Liver (tissue), 9 donors: ENCODE measurements around the gene TMEM154. TPM values are rescaled to one million over a fixed set of nuclear protein-coding genes. Genes with fewer than 3 reads are reported as not detected.

Experiments used
- DNase-seq: peaks from one replicate; pipeline ENCODE4 v3.0.0-alpha.2; 2017; ENCODE audit warnings: low spot score
- H3K27ac ChIP-seq, 2 donors: one replicate each; pipeline ENCODE4 v1.7.0; 2013; ENCODE audit warnings: inconsistent platforms in 2 of 2, low read length in 2 of 2, control low read depth in 1 of 2, low read depth in 1 of 2, mild to moderate bottlenecking in 1 of 2
- H3K27me3 ChIP-seq, 4 donors: one replicate each; pipeline versions ENCODE4 v1.6.1 to v1.7.0; 2013; ENCODE audit warnings: low read length in 3 of 4, inconsistent platforms in 1 of 4, mild to moderate bottlenecking in 1 of 4, moderate library complexity in 1 of 4; ENCODE audit not compliant: control insufficient read depth in 4 of 4, insufficient read depth in 4 of 4
- H3K36me3 ChIP-seq, 4 donors: one replicate each; pipeline versions ENCODE4 v1.6.1 to v1.7.0; 2013; ENCODE audit warnings: low read length in 3 of 4, mild to moderate bottlenecking in 3 of 4, low read depth in 1 of 4, moderate library complexity in 1 of 4; ENCODE audit not compliant: control insufficient read depth in 4 of 4, insufficient read depth in 3 of 4
- H3K4me1 ChIP-seq, 4 donors: one replicate each; pipeline versions ENCODE4 v1.6.1 to v1.7.0; 2013; ENCODE audit warnings: low read length in 3 of 4, mild to moderate bottlenecking in 3 of 4, moderate library complexity in 1 of 4; ENCODE audit not compliant: control insufficient read depth in 4 of 4, insufficient read depth in 4 of 4
- H3K4me3 ChIP-seq, 3 donors: one replicate each; pipeline versions ENCODE4 v1.6.1 to v1.7.0; 2013; ENCODE audit warnings: low read length in 3 of 3, control low read depth in 1 of 3, low read depth in 1 of 3, mild to moderate bottlenecking in 1 of 3
- H3K9ac ChIP-seq, 2 donors: one replicate each; pipeline ENCODE4 v1.7.0; 2013; ENCODE audit warnings: low read length in 2 of 2, mild to moderate bottlenecking in 2 of 2, moderate library complexity in 2 of 2, control low read depth in 1 of 2, low read depth in 1 of 2
- H3K9me3 ChIP-seq, 4 donors: one replicate each; pipeline versions ENCODE4 v1.6.1 to v1.7.0; 2013; ENCODE audit warnings: low read length in 3 of 4; ENCODE audit not compliant: control insufficient read depth in 4 of 4
- EGR1 ChIP-seq, 2 donors: IDR thresholded peaks; 2 replicates each; pipeline ENCODE4 v1.6.1; 2016 to 2018; ENCODE audit warnings: antibody characterized with exemption in 2 of 2, low read depth in 2 of 2
- FOXA1 ChIP-seq: IDR thresholded peaks from 2 replicates; pipeline ENCODE4 v1.6.1; 2016; ENCODE audit warnings: antibody characterized with exemption
- FOXA2 ChIP-seq: IDR thresholded peaks from 2 replicates; pipeline ENCODE4 v1.6.1; 2016; ENCODE audit warnings: antibody characterized with exemption
- GABPA ChIP-seq, 2 donors: IDR thresholded peaks in 1 of 2; conservative IDR thresholded peaks in 1 of 2; 2 replicates each; pipeline ENCODE4 v1.6.1; 2016; ENCODE audit warnings: antibody characterized with exemption in 2 of 2, mild to moderate bottlenecking in 1 of 2, moderate library complexity in 1 of 2
- HNF4A ChIP-seq, 2 donors: conservative IDR thresholded peaks; 2 replicates each; pipeline ENCODE4 v1.6.1; 2016; ENCODE audit warnings: antibody characterized with exemption in 2 of 2, mild to moderate bottlenecking in 2 of 2
- HNF4G ChIP-seq: IDR thresholded peaks from 2 replicates; pipeline ENCODE4 v1.6.1; 2016; ENCODE audit warnings: antibody characterized with exemption
- NR2F2 ChIP-seq: IDR thresholded peaks from 2 replicates; pipeline ENCODE4 v1.6.1; 2016; ENCODE audit warnings: antibody characterized with exemption
- RXRA ChIP-seq, 2 donors: IDR thresholded peaks; 2 replicates each; pipeline ENCODE4 v1.6.1; 2017 to 2018; ENCODE audit warnings: antibody characterized with exemption in 2 of 2, mild to moderate bottlenecking in 1 of 2
- SP1 ChIP-seq: IDR thresholded peaks from 2 replicates; pipeline ENCODE4 v1.6.1; 2018; ENCODE audit warnings: antibody characterized with exemption, mild to moderate bottlenecking
- TAF1 ChIP-seq: conservative IDR thresholded peaks from 2 replicates; pipeline ENCODE4 v1.6.1; 2016; ENCODE audit warnings: antibody characterized with exemption, mild to moderate bottlenecking
- YY1 ChIP-seq: IDR thresholded peaks from 2 replicates; pipeline ENCODE4 v1.6.1; 2016; ENCODE audit warnings: antibody characterized with exemption, mild to moderate bottlenecking
- WGBS: extraction: QIAGEN DNeasy Blood & Tissue Kit; methylation state at CpG from one replicate; pipeline ENCODE4 v1.1.7; 2013; 5-methylcytosine and 5-hydroxymethylcytosine counted together
- polyA plus RNA-seq, 2 donors: library from polyadenylated mRNA; stranded (reverse) in 1 of 2; unstranded in 1 of 2; fragments of 200-250 nt in 1 of 2; fragments of >200 nt in 1 of 2; fragmentation: Nextera tagmentation in 1 of 2; extraction: Ambion mirVana in 1 of 2; gene quantifications; one replicate each; pipeline versions ENCODE4 v1.2.1 to v1.2.3, GENCODE V29; 2013 to 2015
- total RNA-seq, 2 donors: library from RNA; depleted of rRNA; stranded (reverse); fragments of >200 nt; gene quantifications; one replicate each; pipeline ENCODE4 v1.2.3, GENCODE V29; 2014
- TF ChIP-seq, protein P1 (sequence below): fragments of 150-350 bp; IDR thresholded peaks from 2 replicates; pipeline ENCODE4 v1.5.1; 2017; ENCODE audit warnings: improper control_type of control experiment, low read depth, low read length; ENCODE audit not compliant: missing input control
- TF ChIP-seq, protein P2 (sequence below): IDR thresholded peaks from 2 replicates; pipeline ENCODE4 v1.6.1; 2016; ENCODE audit warnings: antibody characterized with exemption
- TF ChIP-seq, protein P3 (sequence below): IDR thresholded peaks from 2 replicates; pipeline ENCODE4 v1.6.1; 2016; ENCODE audit warnings: antibody characterized with exemption
- TF ChIP-seq, protein P4 (sequence below): IDR thresholded peaks from 2 replicates; pipeline ENCODE4 v1.6.1; 2016; ENCODE audit warnings: antibody characterized with exemption
- donor health status: healthy.
- donor health status: healthy.
- donor health status: healthy.
- donor health status: healthy.
- donor health status: healthy.

The TMEM154 gene
- total and polyA plus RNA-seq, 4 donors, result 0.32 to 4.4 (median 2.3) TPM

DNA sequence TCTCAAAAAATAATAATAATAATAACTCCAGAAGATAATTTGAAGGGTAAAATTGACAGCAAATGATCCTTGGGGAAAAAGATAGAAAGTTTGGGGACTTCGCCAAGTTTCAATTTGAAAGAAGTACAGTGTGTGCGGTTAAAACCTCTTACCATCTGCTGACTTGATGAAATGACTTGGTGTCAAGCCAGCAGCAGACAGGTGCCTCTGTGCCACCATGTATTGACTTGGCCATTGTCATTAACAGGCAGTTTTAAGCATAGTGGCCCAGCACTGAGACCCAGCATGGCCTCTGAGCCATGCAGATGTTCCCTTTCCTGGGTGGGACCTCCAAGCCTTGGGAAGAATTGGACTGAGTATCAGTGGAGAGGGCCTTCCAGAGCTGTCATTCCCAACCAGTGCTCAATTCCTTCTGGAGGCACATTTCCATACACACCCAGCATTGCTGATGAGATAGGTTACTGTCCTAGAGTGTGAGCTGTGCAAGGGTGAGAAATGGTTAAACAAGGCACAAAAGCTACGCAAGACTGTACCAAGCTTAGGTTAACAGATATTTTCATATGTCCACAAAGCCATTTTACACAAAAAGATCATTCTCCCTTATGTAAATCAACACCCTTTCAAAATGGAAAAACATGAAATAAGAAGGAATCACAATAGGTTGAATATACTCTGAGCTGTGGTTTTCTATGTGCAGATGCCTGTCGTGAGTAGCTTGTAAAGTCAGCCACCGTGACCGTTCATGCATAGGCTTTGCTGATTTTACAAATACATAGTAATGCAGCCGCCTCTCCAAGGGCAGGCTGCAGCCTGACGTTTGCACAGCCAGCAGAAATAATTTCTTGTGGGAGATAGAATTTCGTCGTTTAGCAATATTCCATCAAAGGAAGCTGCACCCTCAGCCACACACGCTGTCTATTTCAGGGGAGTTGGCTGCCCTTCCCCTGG lies 84.5 kb downstream of the TMEM154 start:
- DNase-seq, result no peak
- 79% methylated on average over 11 of the region's 11 CpGs for WGBS
- H3K36me3 ChIP-seq, result no peaks in the 10 kb centered on the region
- H3K4me1 ChIP-seq, result peaks cover 1 to 14% (median 3%) of the 10 kb centered on the region in 4 donors
- H3K27ac ChIP-seq, result no peak overlapping the region
- H3K9me3 ChIP-seq, result no peaks in the 10 kb centered on the region
- no peak overlapping the region for H3K9ac ChIP-seq
- no peaks in the 10 kb centered on the region for H3K27me3 ChIP-seq
- no peak for TF ChIP-seq RXRA (IDR thresholded peaks at IDR 0.05)
- TF ChIP-seq FOXA2, result no peak
- TF ChIP-seq, protein P1, sequence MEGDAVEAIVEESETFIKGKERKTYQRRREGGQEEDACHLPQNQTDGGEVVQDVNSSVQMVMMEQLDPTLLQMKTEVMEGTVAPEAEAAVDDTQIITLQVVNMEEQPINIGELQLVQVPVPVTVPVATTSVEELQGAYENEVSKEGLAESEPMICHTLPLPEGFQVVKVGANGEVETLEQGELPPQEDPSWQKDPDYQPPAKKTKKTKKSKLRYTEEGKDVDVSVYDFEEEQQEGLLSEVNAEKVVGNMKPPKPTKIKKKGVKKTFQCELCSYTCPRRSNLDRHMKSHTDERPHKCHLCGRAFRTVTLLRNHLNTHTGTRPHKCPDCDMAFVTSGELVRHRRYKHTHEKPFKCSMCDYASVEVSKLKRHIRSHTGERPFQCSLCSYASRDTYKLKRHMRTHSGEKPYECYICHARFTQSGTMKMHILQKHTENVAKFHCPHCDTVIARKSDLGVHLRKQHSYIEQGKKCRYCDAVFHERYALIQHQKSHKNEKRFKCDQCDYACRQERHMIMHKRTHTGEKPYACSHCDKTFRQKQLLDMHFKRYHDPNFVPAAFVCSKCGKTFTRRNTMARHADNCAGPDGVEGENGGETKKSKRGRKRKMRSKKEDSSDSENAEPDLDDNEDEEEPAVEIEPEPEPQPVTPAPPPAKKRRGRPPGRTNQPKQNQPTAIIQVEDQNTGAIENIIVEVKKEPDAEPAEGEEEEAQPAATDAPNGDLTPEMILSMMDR, result no peak
- TF ChIP-seq EGR1 (IDR thresholded peaks at IDR 0.05; ENCODE audit: low read depth in 2 of 2), result no peak
- no peak for TF ChIP-seq NR2F2
- TF ChIP-seq HNF4A (conservative IDR thresholded peaks at IDR 0.05), result no peak
- no peak overlapping the region for H3K4me3 ChIP-seq

DNA sequence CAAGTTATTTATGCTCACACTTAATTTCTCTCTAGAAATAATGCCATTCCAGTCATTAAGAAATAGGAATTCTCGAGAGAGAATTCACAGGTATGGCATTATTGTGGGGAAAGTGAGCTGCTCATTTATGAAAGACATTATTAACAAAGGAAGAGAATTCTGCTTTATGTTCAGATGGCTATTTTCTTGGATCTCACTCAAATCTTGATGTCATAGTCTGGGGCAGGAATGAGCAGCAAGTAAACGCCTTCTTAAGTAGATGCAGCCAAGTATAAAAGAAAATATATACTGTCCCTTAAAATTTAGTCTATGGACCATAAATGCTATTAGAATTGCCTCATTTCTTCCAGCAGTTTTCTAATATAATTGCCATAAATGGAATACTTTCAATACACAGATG lies 85.7 kb downstream of the TMEM154 start:
- Histone ChIP-seq H3K27ac (no peak overlapping the region), H3K27me3 (no peaks in the 10 kb centered on the region), H3K4me1 (peaks cover 1 to 13% (median 3%) of the 10 kb centered on the region in 4 donors), H3K9ac (no peak overlapping the region), H3K9me3 (no peaks in the 10 kb centered on the region), H3K4me3 (no peak overlapping the region), H3K36me3 (no peaks in the 10 kb centered on the region)
- DNase-seq, result no peak
- 88% methylated on average over 2 of the region's 2 CpGs for WGBS
- TF ChIP-seq, protein P2, sequence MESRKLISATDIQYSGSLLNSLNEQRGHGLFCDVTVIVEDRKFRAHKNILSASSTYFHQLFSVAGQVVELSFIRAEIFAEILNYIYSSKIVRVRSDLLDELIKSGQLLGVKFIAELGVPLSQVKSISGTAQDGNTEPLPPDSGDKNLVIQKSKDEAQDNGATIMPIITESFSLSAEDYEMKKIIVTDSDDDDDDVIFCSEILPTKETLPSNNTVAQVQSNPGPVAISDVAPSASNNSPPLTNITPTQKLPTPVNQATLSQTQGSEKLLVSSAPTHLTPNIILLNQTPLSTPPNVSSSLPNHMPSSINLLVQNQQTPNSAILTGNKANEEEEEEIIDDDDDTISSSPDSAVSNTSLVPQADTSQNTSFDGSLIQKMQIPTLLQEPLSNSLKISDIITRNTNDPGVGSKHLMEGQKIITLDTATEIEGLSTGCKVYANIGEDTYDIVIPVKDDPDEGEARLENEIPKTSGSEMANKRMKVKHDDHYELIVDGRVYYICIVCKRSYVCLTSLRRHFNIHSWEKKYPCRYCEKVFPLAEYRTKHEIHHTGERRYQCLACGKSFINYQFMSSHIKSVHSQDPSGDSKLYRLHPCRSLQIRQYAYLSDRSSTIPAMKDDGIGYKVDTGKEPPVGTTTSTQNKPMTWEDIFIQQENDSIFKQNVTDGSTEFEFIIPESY, result no peak
- TF ChIP-seq YY1, result no peak
- no peak for TF ChIP-seq FOXA1
- TF ChIP-seq HNF4G, result no peak
- TF ChIP-seq FOXA2, result no peak
- no peak for TF ChIP-seq EGR1 (IDR thresholded peaks at IDR 0.05; ENCODE audit: low read depth in 2 of 2)
- no peak for TF ChIP-seq TAF1
- TF ChIP-seq, protein P3, sequence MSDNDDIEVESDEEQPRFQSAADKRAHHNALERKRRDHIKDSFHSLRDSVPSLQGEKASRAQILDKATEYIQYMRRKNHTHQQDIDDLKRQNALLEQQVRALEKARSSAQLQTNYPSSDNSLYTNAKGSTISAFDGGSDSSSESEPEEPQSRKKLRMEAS, result no peak
- TF ChIP-seq HNF4A (conservative IDR thresholded peaks at IDR 0.05), result no peak
- no peak for TF ChIP-seq NR2F2
- no peak for TF ChIP-seq GABPA (IDR thresholded peaks at IDR 0.05 in 1 of 2, conservative IDR thresholded peaks at IDR 0.05 in 1 of 2)
- no peak for TF ChIP-seq SP1
- TF ChIP-seq, protein P4, sequence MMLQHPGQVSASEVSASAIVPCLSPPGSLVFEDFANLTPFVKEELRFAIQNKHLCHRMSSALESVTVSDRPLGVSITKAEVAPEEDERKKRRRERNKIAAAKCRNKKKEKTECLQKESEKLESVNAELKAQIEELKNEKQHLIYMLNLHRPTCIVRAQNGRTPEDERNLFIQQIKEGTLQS, result no peak
